K562 (cell line): ENCODE data around the gene MYO1H. TPM values are rescaled to one million over a fixed set of nuclear protein-coding genes. Genes with fewer than 3 reads are reported as not detected.

Source experiments
- KAT7 ChIP-seq: sonication (generic); formaldehyde crosslinking; IDR thresholded peaks from 2 replicates; pipeline ENCODE4 v1.8.0; 2022; ENCODE audit warnings: missing genetic modification reagents, mild to moderate bottlenecking, borderline replicate concordance
- RFX1 ChIP-seq: fragments of 450-650 bp; IDR thresholded peaks from 2 replicates; pipeline ENCODE4 v1.6.1; 2016; ENCODE audit warnings: mild to moderate bottlenecking, moderate library complexity
- polyA plus RNA-seq, 8 experiments: library from polyadenylated mRNA; depleted of rRNA in 4 of 8; stranded (reverse) in 5 of 8; unstranded in 3 of 8; fragments of >200 nt; fragmentation: Nextera tagmentation in 2 of 8; fragmentation: Illumina TruSeq in 1 of 8; extraction: Ambion mirVana in 2 of 8; extraction: Trizol in 1 of 8; gene quantifications; 2 replicates each; pipeline versions ENCODE4 v1.2.1 to v1.2.3, GENCODE V29; 2011 to 2014; ENCODE audit warnings: inconsistent platforms in 1 of 8, missing spikeins in 1 of 8
- total RNA-seq, 7 experiments: library from RNA; depleted of rRNA in 6 of 7; stranded (reverse); fragments of >200 nt in 6 of 7; fragmentation: Illumina TruSeq in 2 of 7; extraction: Trizol in 2 of 7; gene quantifications; 2 replicates each; pipeline versions ENCODE4 v1.2.1 to v1.2.3, GENCODE V29; 2011 to 2021; ENCODE audit warnings: low replicate concordance in 1 of 7
- TF ChIP-seq, protein P1 (sequence below): fragments of 450-650 bp; IDR thresholded peaks from 2 replicates; pipeline ENCODE4 v1.6.1; 2017; ENCODE audit warnings: antibody characterized with exemption
- TF ChIP-seq, protein P2 (sequence below): fragments of 150-350 bp; IDR thresholded peaks from 2 replicates; pipeline ENCODE4 v1.6.1; 2014; ENCODE audit warnings: low read depth, mild to moderate bottlenecking, low read length, borderline replicate concordance

The MYO1H gene
- total and polyA plus RNA-seq, 9 of the 15 experiments (the other 6 are each of a cell fraction or from before 2014, with no cell fraction given), result not detected

DNA sequence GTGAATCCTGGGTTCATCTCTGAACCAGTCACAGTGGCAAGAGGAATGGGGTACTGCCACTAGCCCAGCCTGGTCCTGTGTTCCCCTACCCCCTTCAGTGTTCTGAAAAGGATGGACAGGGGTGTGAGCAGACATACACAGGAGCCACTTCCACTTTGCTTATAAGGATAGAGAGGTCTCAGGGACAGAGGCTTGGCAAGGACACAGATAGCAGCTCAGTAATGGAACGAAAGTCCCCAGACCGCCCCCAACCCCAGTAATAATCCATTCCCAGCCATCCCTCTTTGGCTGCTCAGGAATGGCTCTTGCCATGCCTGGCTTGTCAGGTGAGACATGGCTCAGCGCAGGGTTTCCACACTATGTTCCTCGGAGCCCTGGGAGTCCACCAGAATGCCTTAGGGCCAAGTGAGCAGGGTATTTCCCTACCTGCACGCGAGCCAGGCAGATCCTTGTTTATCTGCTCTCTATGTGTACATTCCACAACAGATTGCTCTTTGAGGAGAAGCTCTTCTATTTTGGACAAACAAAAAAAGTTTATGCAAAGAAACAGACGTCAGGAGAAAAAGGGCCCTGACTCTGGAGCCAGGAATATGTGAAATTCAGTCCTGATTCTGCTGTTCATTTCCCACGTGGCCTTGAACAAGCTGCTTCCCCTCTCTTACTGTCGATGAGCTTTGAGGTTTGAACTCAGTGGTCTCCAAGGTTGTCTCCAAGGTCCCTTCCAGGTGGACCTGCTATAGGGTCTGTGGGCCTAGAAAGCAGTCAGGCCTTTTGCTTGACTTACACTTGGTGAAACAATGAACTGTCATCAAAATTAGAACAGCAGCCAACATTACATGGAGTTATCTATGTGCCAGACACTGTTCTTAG is 139.7 kb downstream of the MYO1H start (continued):
- TF ChIP-seq, protein P1, sequence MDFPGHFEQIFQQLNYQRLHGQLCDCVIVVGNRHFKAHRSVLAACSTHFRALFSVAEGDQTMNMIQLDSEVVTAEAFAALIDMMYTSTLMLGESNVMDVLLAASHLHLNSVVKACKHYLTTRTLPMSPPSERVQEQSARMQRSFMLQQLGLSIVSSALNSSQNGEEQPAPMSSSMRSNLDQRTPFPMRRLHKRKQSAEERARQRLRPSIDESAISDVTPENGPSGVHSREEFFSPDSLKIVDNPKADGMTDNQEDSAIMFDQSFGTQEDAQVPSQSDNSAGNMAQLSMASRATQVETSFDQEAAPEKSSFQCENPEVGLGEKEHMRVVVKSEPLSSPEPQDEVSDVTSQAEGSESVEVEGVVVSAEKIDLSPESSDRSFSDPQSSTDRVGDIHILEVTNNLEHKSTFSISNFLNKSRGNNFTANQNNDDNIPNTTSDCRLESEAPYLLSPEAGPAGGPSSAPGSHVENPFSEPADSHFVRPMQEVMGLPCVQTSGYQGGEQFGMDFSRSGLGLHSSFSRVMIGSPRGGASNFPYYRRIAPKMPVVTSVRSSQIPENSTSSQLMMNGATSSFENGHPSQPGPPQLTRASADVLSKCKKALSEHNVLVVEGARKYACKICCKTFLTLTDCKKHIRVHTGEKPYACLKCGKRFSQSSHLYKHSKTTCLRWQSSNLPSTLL, result no peak
- TF ChIP-seq KAT7 (CRISPR knock-in tag), result no peak
- TF ChIP-seq RFX1, result no peak
- TF ChIP-seq, protein P2, sequence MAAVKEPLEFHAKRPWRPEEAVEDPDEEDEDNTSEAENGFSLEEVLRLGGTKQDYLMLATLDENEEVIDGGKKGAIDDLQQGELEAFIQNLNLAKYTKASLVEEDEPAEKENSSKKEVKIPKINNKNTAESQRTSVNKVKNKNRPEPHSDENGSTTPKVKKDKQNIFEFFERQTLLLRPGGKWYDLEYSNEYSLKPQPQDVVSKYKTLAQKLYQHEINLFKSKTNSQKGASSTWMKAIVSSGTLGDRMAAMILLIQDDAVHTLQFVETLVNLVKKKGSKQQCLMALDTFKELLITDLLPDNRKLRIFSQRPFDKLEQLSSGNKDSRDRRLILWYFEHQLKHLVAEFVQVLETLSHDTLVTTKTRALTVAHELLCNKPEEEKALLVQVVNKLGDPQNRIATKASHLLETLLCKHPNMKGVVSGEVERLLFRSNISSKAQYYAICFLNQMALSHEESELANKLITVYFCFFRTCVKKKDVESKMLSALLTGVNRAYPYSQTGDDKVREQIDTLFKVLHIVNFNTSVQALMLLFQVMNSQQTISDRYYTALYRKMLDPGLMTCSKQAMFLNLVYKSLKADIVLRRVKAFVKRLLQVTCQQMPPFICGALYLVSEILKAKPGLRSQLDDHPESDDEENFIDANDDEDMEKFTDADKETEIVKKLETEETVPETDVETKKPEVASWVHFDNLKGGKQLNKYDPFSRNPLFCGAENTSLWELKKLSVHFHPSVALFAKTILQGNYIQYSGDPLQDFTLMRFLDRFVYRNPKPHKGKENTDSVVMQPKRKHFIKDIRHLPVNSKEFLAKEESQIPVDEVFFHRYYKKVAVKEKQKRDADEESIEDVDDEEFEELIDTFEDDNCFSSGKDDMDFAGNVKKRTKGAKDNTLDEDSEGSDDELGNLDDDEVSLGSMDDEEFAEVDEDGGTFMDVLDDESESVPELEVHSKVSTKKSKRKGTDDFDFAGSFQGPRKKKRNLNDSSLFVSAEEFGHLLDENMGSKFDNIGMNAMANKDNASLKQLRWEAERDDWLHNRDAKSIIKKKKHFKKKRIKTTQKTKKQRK, result no peak
